OCI-LY7 (cell line): Measurements from ENCODE around the gene PHF12.

Source experiments
- EZH2phosphoT487 ChIP-seq: fragments of 200-600 bp; sonication (generic); IDR thresholded peaks from 2 replicates; pipeline ENCODE4 v1.6.1; 2018; ENCODE audit warnings: low read depth, borderline replicate concordance, mild to moderate bottlenecking, mixed run types, antibody characterized with exemption, low read length, moderate library complexity, mixed read lengths
- TF ChIP-seq, protein P1 (sequence below): fragments of 200-600 bp; sonication (generic); conservative IDR thresholded peaks from 2 replicates; pipeline ENCODE4 v1.5.1; 2014; ENCODE audit warnings: mild to moderate bottlenecking, antibody characterized with exemption, low read length, moderate library complexity, mixed read lengths

DNA sequence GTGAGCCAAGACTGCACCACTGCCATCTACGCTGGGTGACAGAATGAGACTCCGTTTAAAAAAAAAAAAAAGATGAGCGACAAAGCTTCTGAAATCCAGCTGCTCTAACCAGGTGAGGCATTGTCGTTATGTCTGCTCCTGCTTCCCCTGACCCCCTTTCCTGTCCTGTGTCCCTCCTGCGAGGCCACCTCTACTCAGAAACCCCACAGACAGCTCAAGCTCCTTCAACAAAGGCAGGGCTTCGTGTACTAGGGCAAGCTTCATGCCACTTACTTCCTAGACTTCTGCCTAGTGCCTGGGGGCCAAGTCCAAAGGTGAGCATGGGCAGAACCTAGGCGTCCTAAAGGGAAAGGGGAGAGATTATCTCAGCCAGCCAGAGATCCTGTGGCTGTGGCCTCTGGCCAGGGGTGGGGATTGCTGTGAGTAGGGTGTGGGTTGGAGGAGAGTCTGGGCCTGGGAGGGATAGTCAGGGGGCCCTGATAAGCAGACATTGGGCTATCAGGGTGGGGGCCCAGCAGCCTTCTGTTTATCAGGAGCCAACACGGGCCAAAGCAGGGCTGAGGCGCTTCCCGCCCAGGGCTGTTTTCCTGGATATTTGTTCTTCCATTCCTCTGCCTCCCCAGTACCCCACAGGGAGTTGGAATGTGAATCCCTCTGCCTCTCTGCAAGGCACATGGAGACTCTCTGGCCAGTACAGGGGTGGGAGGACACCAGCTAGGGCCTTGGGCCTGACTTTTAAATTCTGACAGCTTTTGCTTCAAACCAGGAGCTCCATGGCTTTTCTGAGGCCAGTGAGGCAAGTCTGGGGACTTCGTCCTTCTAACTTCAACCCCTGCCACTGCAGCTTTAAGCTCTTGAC, 86.1 kb downstream of the PHF12 start:
- TF ChIP-seq, protein P1, sequence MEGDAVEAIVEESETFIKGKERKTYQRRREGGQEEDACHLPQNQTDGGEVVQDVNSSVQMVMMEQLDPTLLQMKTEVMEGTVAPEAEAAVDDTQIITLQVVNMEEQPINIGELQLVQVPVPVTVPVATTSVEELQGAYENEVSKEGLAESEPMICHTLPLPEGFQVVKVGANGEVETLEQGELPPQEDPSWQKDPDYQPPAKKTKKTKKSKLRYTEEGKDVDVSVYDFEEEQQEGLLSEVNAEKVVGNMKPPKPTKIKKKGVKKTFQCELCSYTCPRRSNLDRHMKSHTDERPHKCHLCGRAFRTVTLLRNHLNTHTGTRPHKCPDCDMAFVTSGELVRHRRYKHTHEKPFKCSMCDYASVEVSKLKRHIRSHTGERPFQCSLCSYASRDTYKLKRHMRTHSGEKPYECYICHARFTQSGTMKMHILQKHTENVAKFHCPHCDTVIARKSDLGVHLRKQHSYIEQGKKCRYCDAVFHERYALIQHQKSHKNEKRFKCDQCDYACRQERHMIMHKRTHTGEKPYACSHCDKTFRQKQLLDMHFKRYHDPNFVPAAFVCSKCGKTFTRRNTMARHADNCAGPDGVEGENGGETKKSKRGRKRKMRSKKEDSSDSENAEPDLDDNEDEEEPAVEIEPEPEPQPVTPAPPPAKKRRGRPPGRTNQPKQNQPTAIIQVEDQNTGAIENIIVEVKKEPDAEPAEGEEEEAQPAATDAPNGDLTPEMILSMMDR: no peak
- TF ChIP-seq EZH2phosphoT487: no peak
